Measurements from ENCODE around the gene PXMP4.

DNA sequence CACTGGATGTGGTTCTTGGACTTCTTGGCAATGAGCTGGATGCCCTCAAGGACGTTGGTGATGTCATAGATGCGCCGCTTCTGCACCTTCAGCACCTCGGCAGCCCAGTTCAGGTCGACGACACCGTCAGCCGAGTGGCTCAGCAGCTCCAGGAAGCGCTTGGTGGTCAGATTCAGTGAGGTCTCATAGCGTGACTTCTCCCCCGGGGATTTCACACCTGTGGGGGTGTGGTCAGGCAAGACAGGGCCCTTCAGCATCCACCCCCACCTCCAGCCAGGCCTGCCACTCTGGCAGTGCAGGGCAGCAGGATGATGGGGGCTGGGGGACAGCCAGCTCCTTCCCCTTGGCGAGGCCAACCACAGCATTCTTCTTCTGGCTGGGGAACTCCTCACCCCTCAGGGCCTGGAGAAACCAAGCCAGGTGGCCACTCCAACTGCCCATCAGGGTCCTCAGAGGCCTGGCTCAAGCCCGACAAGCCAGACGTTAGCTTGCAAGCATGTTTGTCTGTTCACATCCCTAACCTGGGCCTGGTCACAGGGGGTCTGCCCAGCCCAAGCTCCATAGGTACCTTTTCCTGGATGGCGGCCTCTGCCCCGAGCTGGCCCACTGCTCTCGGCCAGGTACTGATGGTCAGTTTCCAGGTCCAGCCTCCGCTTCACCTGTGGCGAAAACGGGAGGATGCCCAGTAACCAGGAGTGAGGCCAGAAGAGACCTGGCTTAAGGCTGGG is 40.2 kb downstream of the PXMP4 start:
- TF ChIP-seq, protein P1, sequence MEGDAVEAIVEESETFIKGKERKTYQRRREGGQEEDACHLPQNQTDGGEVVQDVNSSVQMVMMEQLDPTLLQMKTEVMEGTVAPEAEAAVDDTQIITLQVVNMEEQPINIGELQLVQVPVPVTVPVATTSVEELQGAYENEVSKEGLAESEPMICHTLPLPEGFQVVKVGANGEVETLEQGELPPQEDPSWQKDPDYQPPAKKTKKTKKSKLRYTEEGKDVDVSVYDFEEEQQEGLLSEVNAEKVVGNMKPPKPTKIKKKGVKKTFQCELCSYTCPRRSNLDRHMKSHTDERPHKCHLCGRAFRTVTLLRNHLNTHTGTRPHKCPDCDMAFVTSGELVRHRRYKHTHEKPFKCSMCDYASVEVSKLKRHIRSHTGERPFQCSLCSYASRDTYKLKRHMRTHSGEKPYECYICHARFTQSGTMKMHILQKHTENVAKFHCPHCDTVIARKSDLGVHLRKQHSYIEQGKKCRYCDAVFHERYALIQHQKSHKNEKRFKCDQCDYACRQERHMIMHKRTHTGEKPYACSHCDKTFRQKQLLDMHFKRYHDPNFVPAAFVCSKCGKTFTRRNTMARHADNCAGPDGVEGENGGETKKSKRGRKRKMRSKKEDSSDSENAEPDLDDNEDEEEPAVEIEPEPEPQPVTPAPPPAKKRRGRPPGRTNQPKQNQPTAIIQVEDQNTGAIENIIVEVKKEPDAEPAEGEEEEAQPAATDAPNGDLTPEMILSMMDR (optimal IDR thresholded peaks at IDR 0.05 in 1 of 3, IDR thresholded peaks at IDR 0.05 in 1 of 3, conservative IDR thresholded peaks at IDR 0.05 in 1 of 3; ENCODE audit: extremely low read depth in 1 of 3, insufficient read depth in 2 of 3, low read length in 3 of 3) = no peak
- no peak for TF ChIP-seq EZH2 (IDR thresholded peaks at IDR 0.05; ENCODE audit: low read length)
